BE2C (cell line): ENCODE measurements around the gene CPHXL.

Source experiments
- DNase-seq: peaks from one replicate; pipeline ENCODE4 v3.0.0-alpha.2; 2020
- H3K27me3 ChIP-seq: fragments of 250-450 bp; sonication (Bioruptor Pico); 2 replicates; pipeline ENCODE4 v1.5.1; 2020; ENCODE audit warnings: mild to moderate bottlenecking
- H3K36me3 ChIP-seq: fragments of 250-450 bp; sonication (Bioruptor Pico); 2 replicates; pipeline ENCODE4 v1.5.1; 2020; ENCODE audit warnings: mild to moderate bottlenecking
- H3K4me1 ChIP-seq: fragments of 250-450 bp; sonication (Bioruptor Pico); 2 replicates; pipeline ENCODE4 v1.5.1; 2020
- H3K4me3 ChIP-seq: 2 replicates; pipeline ENCODE4 v1.5.1; 2011; ENCODE audit warnings: low read depth, low read length
- H3K9me3 ChIP-seq: fragments of 250-450 bp; sonication (Bioruptor Pico); 2 replicates; pipeline ENCODE4 v1.5.1; 2020
- CTCF ChIP-seq: IDR thresholded peaks from 2 replicates; pipeline ENCODE4 v1.5.1; 2012; ENCODE audit warnings: mild to moderate bottlenecking, low read depth, low read length

The CPHXL gene

GRCh38 chr16:75761108-75761507 lies 34.8 kb upstream of the CPHXL start:
- Histone ChIP-seq H3K36me3 (no peaks in the 10 kb centered on the region), H3K4me3 (no peak overlapping the region), H3K27me3 (no peaks in the 10 kb centered on the region), H3K4me1 (no peaks in the 10 kb centered on the region), H3K9me3 (no peaks in the 10 kb centered on the region)
- TF ChIP-seq CTCF, result no peak
- DNase-seq, result no peak

GRCh38 chr16:75760018-75760519 lies 33.8 kb upstream of the CPHXL start:
- Histone ChIP-seq H3K9me3 (no peaks in the 10 kb centered on the region), H3K27me3 (no peaks in the 10 kb centered on the region), H3K36me3 (no peaks in the 10 kb centered on the region), H3K4me1 (no peaks in the 10 kb centered on the region), H3K4me3 (no peak overlapping the region)
- no peak for TF ChIP-seq CTCF
- DNase-seq, result no peak

- Histone ChIP-seq H3K4me1 (no peaks in the 10 kb centered on the region), H3K27me3 (no peaks in the 10 kb centered on the region), H3K9me3 (no peaks in the 10 kb centered on the region), H3K36me3 (no peaks in the 10 kb centered on the region), H3K4me3 (no peak overlapping the region)
- no peak for TF ChIP-seq CTCF
- DNase-seq, result no peak
Observed at GRCh38 chr16:75758215-75758614, 31.9 kb upstream of the CPHXL start.

DNA sequence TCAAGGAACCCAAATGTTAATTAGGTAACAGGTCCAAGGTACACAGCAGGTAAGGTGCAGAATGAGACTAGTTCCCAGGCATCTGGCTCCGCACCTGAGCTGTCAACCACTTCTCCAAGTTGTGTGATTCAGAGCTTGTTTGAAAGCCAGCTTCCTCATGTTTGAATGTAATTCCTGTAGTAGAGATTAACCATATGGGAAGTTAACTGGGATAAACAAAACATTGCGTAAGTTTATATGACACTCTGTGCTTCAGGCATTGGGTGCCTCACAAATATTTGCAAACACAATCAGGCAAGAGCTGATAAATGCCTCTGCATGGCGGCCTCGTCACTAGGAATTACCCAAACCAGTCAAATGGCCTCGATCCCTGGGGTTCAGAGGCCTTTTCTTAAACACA lies 27.9 kb upstream of the CPHXL start:
- no peaks in the 10 kb centered on the region for H3K27me3 ChIP-seq
- H3K9me3 ChIP-seq, result no peaks in the 10 kb centered on the region
- H3K4me1 ChIP-seq, result no peaks in the 10 kb centered on the region
- DNase-seq, result no peak
- H3K36me3 ChIP-seq, result no peaks in the 10 kb centered on the region
- TF ChIP-seq CTCF, result no peak
- H3K4me3 ChIP-seq, result no peak overlapping the region

DNA sequence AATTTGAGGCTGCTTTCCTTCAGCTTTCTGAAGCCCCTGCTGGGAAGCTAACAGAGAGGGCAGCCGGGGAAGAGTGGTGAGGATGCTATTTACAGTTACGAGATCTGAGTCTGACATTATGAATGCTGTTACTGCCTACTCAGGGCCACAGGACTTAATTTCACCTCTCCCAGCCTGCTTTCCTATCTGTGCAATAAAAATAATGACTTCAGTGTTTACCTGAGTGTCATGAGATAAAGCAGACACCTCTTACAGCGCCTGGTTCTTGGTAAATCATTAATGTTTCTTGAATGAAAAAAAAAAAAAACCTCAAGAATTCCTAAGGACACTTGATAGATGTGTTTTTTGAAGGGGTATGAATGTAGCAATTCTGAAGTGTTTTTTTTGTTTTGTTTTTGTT lies 24.2 kb upstream of the CPHXL start:
- Histone ChIP-seq H3K27me3 (no peaks in the 10 kb centered on the region), H3K4me1 (no peaks in the 10 kb centered on the region), H3K4me3 (no peak overlapping the region), H3K36me3 (no peaks in the 10 kb centered on the region), H3K9me3 (no peaks in the 10 kb centered on the region)
- DNase-seq, result no peak
- no peak for TF ChIP-seq CTCF

GRCh38 chr16:75746359-75746758 lies 20.1 kb upstream of the CPHXL start:
- DNase-seq, result no peak
- no peaks in the 10 kb centered on the region for H3K27me3 ChIP-seq
- no peaks in the 10 kb centered on the region; the same call in 1 of the 2 replicates for H3K9me3 ChIP-seq
- no peak overlapping the region for H3K4me3 ChIP-seq
- no peaks in the 10 kb centered on the region for H3K4me1 ChIP-seq
- no peak for TF ChIP-seq CTCF
- no peaks in the 10 kb centered on the region for H3K36me3 ChIP-seq
